HUES64 (cell line): ENCODE measurements around the gene RHOD.

Experiments
- H3K27ac ChIP-seq: 2 replicates; pipeline ENCODE4 v1.7.0; 2013; ENCODE audit warnings: low read depth, low read length, inconsistent platforms
- H3K27me3 ChIP-seq: 2 replicates; pipeline ENCODE4 v1.6.1; 2013; ENCODE audit warnings: mild to moderate bottlenecking, low read length; ENCODE audit not compliant: insufficient read depth
- H3K36me3 ChIP-seq: 2 replicates; pipeline ENCODE4 v1.6.1; 2013; ENCODE audit warnings: mild to moderate bottlenecking, low read length; ENCODE audit not compliant: insufficient read depth
- H3K4me1 ChIP-seq: 2 replicates; pipeline ENCODE4 v1.6.1; 2013; ENCODE audit warnings: mild to moderate bottlenecking, low read length, moderate library complexity; ENCODE audit not compliant: insufficient read depth
- H3K4me3 ChIP-seq: 2 replicates; pipeline ENCODE4 v1.5.1; 2013; ENCODE audit warnings: mild to moderate bottlenecking, low read length, moderate library complexity
- H3K9ac ChIP-seq: 2 replicates; pipeline ENCODE4 v1.6.1; 2013; ENCODE audit warnings: mild to moderate bottlenecking, low read depth, low read length
- H3K9me3 ChIP-seq: 2 replicates; pipeline ENCODE4 v1.6.1; 2013; ENCODE audit warnings: low read depth, low read length; ENCODE audit not compliant: insufficient read depth
- WGBS: fragments of 150-250, 120-280 bp; methylation state at CpG from one replicate; pipeline ENCODE4 v1.1.7; 2013; ENCODE audit warnings: missing lambda C conversion rate; 5-methylcytosine and 5-hydroxymethylcytosine counted together

RHOD gene

DNA sequence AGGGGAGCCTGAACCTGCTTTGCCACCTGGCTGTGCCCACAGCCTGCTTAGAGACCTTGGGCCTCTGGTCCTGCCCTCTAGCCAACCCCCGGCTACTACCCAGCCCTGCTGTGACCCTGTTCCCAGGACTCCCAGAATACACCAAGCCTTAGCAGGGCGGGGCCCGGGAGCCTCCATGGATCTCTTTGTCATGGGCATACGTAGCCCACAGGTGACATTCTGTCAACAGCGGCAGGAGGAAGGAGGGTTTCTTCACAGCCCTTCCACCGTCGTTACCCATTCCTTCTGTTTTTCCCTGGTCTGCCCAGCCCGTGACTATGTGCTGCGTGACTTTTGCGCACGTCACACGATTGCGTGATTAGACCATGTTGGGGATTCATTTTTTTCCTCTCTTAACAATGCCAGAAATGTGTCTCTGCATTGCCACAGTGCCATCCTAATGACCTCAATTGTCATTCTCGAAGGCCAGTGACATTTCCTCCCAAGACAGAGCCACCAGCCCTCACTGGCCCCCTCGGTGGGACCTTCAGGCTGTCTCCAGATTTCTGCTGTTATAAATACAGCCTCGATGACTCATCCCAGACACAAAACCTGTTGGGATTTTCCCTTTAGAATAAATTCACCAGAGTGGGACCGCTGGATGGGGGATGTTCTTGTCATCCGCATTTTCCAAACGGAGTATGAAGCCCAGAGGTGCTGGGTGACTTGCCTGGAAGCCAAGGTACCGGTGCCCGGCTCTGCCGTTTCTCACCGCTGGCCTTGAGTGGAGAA, 24.7 kb upstream of the RHOD start:
- no peak overlapping the region for H3K4me3 ChIP-seq

DNA sequence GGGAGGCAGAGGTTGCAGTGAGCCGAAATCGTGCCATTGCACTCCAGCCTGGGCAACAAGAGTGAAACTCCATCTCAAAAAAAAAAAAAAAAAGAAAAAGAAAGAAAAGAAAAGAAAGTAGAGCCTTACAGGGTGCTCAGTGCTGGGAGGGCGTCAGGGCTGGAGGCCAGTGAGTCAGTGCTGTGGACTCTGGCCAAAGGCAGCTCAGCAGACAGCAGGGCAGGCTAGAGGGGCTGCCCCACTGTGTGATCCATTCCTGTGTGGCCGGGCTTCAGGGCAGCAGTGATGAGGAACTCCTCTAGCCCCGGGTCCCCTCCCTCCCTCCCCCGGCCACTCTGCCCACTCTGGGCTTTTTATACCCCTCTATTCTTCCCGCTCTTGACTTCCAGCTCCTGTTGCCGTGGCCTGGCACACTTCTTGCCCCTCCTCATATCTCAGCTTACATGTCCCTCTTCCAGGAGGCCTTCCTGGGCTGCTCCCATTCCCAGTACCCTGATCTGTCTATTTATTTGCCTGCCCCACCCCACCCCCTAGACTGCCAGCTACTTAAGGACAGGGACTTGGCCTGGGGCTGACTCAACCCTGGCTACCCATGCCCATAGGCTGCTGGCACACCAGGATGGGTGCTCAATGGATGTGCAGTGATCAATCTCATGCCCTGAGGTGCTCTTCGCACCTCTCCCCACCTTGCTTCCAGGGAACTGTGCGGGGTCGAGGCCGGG, 23.7 kb upstream of the RHOD start:
- Histone ChIP-seq H3K9ac (no peak overlapping the region), H3K27me3 (no peaks in the 10 kb centered on the region), H3K36me3 (no peaks in the 10 kb centered on the region), H3K4me3 (no peak overlapping the region), H3K4me1 (peaks cover 5% of the 10 kb centered on the region), H3K9me3 (no peaks in the 10 kb centered on the region), H3K27ac (no peak overlapping the region)
- WGBS = 85% methylated on average over 11 of the region's 12 CpGs

More for the DNA sequence above, 24.7 kb upstream of the RHOD start:
- Histone ChIP-seq H3K9me3 (no peaks in the 10 kb centered on the region), H3K9ac (no peak overlapping the region), H3K27me3 (no peaks in the 10 kb centered on the region), H3K4me1 (peaks cover 5% of the 10 kb centered on the region), H3K36me3 (no peaks in the 10 kb centered on the region), H3K27ac (no peak overlapping the region)
- WGBS = 82% methylated on average over 23 of the region's 23 CpGs

DNA sequence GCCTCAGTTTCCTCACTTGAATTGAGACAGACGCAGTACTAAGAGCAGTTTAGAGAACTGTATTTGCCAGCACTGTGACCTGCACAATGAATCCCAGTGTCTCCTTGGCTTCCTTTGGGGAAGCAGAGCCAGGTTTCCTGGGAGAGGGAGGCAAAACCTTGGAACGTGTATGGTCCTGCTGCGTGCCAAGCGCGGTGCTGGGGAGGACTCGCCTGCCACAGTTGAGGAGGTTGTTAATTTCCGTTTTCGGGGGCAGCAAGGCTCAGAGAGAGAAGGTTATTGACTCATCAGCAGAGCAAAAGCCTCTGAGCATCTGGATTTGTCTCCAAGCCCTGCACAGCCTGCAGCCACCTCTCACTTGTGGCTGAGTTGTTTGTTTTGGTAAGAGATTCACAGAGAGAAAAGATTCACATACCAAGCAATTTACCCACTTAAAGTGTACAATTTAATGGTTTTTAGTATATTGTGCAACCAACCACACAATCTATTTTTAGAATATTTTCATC, 22.9 kb upstream of the RHOD start:
- Histone ChIP-seq H3K27me3 (no peaks in the 10 kb centered on the region), H3K4me1 (peaks cover 5% of the 10 kb centered on the region), H3K36me3 (no peaks in the 10 kb centered on the region), H3K9ac (no peak overlapping the region), H3K4me3 (no peak overlapping the region), H3K9me3 (no peaks in the 10 kb centered on the region), H3K27ac (no peak overlapping the region)
- 87% methylated on average over 8 of the region's 8 CpGs for WGBS

DNA sequence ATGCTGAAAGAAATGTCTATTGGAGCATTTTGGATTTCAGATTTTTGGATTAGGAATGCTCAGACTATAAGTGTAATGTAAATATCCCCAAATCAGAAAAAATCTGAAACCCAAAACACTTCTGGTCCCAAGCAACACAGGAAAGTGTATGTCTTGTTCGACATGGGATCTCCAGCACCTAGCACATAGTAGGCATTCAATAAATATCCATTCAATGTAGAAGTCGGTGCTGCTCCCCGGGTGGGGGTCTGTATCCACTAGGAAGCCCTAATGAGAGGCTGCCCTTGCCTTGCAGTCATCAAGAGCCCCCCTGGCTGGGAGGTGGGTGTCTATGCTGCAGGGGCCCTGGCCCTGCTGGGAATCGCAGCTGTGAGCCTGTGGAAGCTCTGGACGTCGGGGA, 22.3 kb upstream of the RHOD start:
- H3K27ac ChIP-seq = no peak overlapping the region
- WGBS = 86% methylated on average over 6 of the region's 6 CpGs

DNA sequence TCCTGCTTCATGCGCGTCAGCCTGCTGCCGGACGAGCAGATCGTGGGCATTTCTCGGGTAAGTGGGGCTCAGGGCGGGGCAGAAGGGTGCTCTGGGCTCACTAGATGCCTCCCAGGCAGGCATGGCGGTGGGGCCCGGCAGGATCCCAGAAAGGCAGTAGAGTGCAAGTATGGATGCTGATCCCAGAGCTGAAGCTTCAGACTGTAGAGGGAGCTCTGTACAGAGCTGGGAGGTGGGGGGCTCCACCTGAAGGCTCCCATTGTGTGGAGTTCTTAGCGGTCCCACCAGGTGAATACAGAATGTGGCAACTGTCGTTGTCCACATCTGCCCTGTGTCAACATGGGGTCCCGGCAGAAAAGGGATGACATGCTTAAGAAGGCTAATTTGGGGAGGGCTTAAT, 16.5 kb upstream of the RHOD start:
- no peaks in the 10 kb centered on the region for H3K36me3 ChIP-seq
- H3K4me3 ChIP-seq = no peak overlapping the region
- H3K9ac ChIP-seq = no peak overlapping the region
- H3K27ac ChIP-seq = no peak overlapping the region
- no peaks in the 10 kb centered on the region for H3K9me3 ChIP-seq
- WGBS = 90% methylated on average over 12 of the region's 12 CpGs
- no peaks in the 10 kb centered on the region for H3K4me1 ChIP-seq
- H3K27me3 ChIP-seq = no peaks in the 10 kb centered on the region

More for the DNA sequence above, 22.3 kb upstream of the RHOD start:
- no peak overlapping the region for H3K4me3 ChIP-seq
- no peaks in the 10 kb centered on the region for H3K27me3 ChIP-seq
- peaks cover 5% of the 10 kb centered on the region; the same call in 1 of the 2 replicates for H3K4me1 ChIP-seq
- no peak overlapping the region for H3K9ac ChIP-seq
- H3K36me3 ChIP-seq = no peaks in the 10 kb centered on the region
- H3K9me3 ChIP-seq = no peaks in the 10 kb centered on the region

DNA sequence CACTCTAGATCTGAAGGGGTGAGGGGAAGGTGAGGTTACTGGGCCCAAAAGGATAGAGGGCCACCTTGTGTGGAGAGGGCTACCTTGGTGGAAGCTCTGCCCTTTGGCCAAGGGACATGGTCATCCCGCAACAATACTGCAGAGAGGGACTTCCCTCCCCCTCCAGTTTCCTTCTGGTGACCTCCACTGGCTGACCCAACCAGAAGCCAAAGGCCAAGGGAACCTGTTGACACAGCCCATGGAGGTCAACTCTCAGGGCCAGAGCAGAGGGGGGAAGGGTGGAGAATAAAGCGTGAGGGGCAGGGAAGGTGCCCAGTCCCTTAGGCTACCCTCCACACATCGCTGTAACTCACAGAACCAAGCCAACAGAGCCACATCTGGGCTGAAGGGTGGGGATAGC, 15.0 kb upstream of the RHOD start:
- no peak overlapping the region for H3K9ac ChIP-seq
- no peaks in the 10 kb centered on the region for H3K27me3 ChIP-seq
- 97% methylated on average over 3 of the region's 3 CpGs for WGBS
- no peak overlapping the region for H3K27ac ChIP-seq
- H3K9me3 ChIP-seq = no peaks in the 10 kb centered on the region
- no peaks in the 10 kb centered on the region for H3K4me1 ChIP-seq
- no peak overlapping the region for H3K4me3 ChIP-seq
- no peaks in the 10 kb centered on the region for H3K36me3 ChIP-seq

DNA sequence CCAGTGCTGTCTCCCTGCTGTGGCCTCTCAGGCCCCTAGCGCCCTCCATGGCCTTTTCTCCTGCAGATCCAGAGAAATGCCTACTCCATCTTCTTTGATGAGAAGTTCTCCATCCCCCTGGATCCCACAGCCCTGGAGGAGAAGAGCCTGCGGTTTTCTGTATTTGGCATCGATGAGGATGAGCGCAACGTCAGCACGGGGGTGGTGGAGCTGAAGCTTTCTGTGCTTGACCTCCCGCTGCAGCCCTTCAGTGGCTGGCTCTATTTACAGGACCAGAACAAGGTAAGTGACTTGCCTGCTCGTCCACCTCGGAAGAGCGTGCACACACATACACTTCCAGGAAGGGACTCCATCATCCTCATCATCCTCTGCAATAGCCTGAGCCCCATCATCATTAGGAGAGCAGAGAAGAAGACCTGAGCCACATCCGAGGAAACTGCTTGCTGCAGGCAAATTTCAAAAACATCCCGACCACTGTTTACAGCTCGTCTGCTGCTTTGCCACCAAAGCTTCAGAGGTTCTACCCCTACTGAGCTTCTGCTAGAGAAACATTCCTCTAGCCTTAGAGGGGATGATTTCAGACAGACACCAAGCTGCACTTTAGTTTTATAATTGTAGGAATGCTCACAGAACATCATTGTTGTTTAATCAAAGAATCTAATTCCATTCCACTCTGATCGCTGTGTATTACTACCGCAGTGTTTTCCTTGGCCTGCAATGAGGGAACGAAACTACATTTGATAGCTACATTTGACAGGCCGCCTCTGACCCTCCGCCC, 12.9 kb upstream of the RHOD start:
- Histone ChIP-seq H3K4me3 (no peak overlapping the region), H3K9ac (no peak overlapping the region), H3K27me3 (no peaks in the 10 kb centered on the region), H3K36me3 (no peaks in the 10 kb centered on the region), H3K4me1 (no peaks in the 10 kb centered on the region), H3K27ac (no peak overlapping the region), H3K9me3 (no peaks in the 10 kb centered on the region)
- WGBS = 89% methylated on average over 18 of the region's 18 CpGs

DNA sequence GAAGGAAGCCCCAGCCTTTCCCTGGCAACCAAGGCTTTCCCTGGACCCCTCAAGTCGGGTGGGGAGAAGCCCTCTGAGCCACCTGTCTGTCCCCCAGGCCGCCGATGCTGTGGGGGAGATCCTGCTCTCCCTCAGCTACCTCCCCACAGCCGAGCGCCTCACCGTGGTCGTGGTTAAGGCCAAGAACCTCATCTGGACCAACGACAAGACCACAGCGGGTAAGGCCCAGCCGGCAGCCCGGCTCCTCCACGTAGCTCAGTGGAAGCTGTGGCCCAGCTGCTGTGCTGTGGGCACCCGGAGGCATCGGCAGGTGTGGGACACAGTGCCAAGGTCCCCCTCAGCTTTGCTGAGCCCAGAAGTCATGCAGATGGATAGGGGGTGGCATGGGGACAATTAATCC, 12.2 kb upstream of the RHOD start:
- H3K4me3 ChIP-seq = no peak overlapping the region
- H3K9me3 ChIP-seq = no peaks in the 10 kb centered on the region
- H3K27ac ChIP-seq = no peak overlapping the region
- H3K36me3 ChIP-seq = no peaks in the 10 kb centered on the region
- no peaks in the 10 kb centered on the region for H3K4me1 ChIP-seq
- no peak overlapping the region for H3K9ac ChIP-seq
- WGBS = 90% methylated on average over 14 of the region's 14 CpGs
- no peaks in the 10 kb centered on the region for H3K27me3 ChIP-seq

DNA sequence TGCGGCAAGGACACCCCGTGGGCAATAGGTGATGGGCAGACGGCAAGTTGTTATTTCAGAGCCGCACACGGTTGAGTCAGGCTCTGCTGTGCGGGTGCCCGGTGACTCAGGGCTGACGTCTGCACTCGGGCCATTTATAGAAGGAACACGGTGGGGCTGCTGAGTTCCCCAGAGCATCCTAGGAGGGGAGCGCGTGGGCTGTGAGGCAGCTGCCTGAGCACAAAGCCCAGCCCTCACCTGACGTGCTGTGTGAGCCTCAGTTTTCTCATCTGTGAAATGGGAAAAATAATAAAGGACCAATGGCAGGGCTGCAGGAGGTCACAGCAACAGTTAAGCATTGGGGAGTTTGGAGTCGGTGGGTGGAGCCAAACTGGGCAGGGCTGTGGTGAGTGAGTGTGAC, 11.3 kb upstream of the RHOD start:
- Histone ChIP-seq H3K4me3 (no peak overlapping the region), H3K4me1 (no peaks in the 10 kb centered on the region)
- 87% methylated on average over 14 of the region's 14 CpGs for WGBS

DNA sequence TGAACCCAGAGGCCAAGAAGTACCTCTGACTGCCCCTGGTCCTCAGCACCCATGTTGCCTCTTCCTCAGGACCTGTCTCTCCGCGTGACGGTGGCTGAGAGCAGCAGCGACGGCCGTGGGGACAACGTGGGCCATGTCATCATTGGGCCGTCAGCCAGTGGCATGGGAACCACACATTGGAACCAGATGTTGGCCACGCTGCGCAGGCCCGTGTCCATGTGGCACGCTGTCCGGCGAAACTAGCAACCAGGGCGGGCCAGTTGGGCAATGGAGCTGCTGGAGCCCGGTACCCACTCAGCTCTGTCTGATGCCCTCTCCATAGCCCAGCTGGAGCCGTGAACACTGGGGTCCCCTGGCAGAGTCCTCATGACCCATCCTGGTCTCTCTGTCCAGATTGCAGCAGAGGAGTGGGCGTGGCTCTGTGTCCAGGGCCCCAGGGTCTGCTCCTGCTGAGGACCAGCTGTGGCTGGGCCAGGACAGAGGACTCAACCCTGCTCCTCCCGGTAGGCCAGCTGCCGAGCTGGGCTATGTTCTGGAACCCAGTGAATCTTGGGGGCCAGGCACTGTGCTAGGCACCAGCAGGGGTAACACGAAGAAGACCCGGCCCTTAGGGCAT, 8.0 kb upstream of the RHOD start:
- no peak overlapping the region for H3K27ac ChIP-seq
- 96% methylated on average over 22 of the region's 22 CpGs for WGBS
- no peaks in the 10 kb centered on the region for H3K9me3 ChIP-seq
- no peaks in the 10 kb centered on the region for H3K36me3 ChIP-seq
- no peak overlapping the region for H3K9ac ChIP-seq
- no peaks in the 10 kb centered on the region for H3K4me1 ChIP-seq
- no peak overlapping the region for H3K4me3 ChIP-seq
- no peaks in the 10 kb centered on the region for H3K27me3 ChIP-seq

More for the DNA sequence above, 11.3 kb upstream of the RHOD start:
- no peaks in the 10 kb centered on the region for H3K36me3 ChIP-seq
- H3K9me3 ChIP-seq = no peaks in the 10 kb centered on the region
- no peak overlapping the region for H3K27ac ChIP-seq
- no peak overlapping the region for H3K9ac ChIP-seq
- no peaks in the 10 kb centered on the region for H3K27me3 ChIP-seq
